Body of pancreas (tissue), 4 donors: ENCODE measurements around the gene SYT5.

Experiments used
- CTCF ChIP-seq, 7 experiments: fragments of 450-650 bp in 4 of 7; fragments of 200-600 bp in 3 of 7; sonication (generic) in 3 of 7; IDR thresholded peaks; one replicate each; pipeline ENCODE4 v1.5.1; 2016 to 2019; ENCODE audit warnings: antibody characterized with exemption in 7 of 7
- POLR2A ChIP-seq, 3 donors: fragments of 450-650 bp; IDR thresholded peaks; one replicate each; pipeline ENCODE4 v1.6.1; 2016; ENCODE audit warnings: antibody characterized with exemption in 3 of 3, mild to moderate bottlenecking in 2 of 3

- no peak for TF ChIP-seq CTCF (IDR thresholded peaks at IDR 0.05)
- TF ChIP-seq POLR2A (IDR thresholded peaks at IDR 0.05), result no peak
Observed at GRCh38 chr19:55197528-55197927, 17.4 kb upstream of the SYT5 start.
